RWPE2 (cell line): ENCODE data around the gene DIPK1C.
A peak's percentile ranks its signal among the peaks of the same experiment; 100 is the strongest.

Experiments
- ATAC-seq: fragments of 200-7000 bp; cut with Tn5 transposase; 3 replicates; pipeline ENCODE4 v1.9.1; 2021; ENCODE audit warnings: low read depth
- DNase-seq: peaks from one replicate; pipeline ENCODE4 v3.0.0-alpha.2; 2020; ENCODE audit warnings: low spot score
- H3K27ac ChIP-seq: fragments of 450-650 bp; 2 replicates; pipeline ENCODE4 v1.5.1; 2017; ENCODE audit warnings: mild to moderate bottlenecking; ENCODE audit not compliant: poor library complexity, severe bottlenecking
- H3K27me3 ChIP-seq: fragments of 250-450 bp; sonication (Bioruptor Pico); 2 replicates; pipeline ENCODE4 v1.5.1; 2021; ENCODE audit warnings: mild to moderate bottlenecking, moderate library complexity; ENCODE audit not compliant: insufficient read depth, poor library complexity, severe bottlenecking
- H3K36me3 ChIP-seq: fragments of 250-450 bp; sonication (Bioruptor Pico); 2 replicates; pipeline ENCODE4 v1.5.1; 2020; ENCODE audit warnings: low read depth, mild to moderate bottlenecking, moderate library complexity
- H3K4me1 ChIP-seq: fragments of 250-450 bp; sonication (Bioruptor Pico); 2 replicates; pipeline ENCODE4 v1.5.1; 2021; ENCODE audit warnings: mild to moderate bottlenecking, moderate library complexity; ENCODE audit not compliant: insufficient read depth, poor library complexity, severe bottlenecking
- H3K4me3 ChIP-seq: fragments of 250-450 bp; sonication (Bioruptor Pico); 2 replicates; pipeline ENCODE4 v1.5.1; 2021; ENCODE audit warnings: mild to moderate bottlenecking, moderate library complexity; ENCODE audit not compliant: severe bottlenecking
- H3K9me3 ChIP-seq: fragments of 250-450 bp; sonication (Bioruptor Pico); 2 replicates; pipeline ENCODE4 v1.5.1; 2021; ENCODE audit warnings: mild to moderate bottlenecking, moderate library complexity; ENCODE audit not compliant: severe bottlenecking
- TF ChIP-seq, protein P1 (sequence below): fragments of 450-650 bp; IDR thresholded peaks from one replicate; pipeline ENCODE4 v1.5.1; 2017; ENCODE audit warnings: mild to moderate bottlenecking, moderate library complexity; ENCODE audit not compliant: poor library complexity, severe bottlenecking

The DIPK1C gene

DNA sequence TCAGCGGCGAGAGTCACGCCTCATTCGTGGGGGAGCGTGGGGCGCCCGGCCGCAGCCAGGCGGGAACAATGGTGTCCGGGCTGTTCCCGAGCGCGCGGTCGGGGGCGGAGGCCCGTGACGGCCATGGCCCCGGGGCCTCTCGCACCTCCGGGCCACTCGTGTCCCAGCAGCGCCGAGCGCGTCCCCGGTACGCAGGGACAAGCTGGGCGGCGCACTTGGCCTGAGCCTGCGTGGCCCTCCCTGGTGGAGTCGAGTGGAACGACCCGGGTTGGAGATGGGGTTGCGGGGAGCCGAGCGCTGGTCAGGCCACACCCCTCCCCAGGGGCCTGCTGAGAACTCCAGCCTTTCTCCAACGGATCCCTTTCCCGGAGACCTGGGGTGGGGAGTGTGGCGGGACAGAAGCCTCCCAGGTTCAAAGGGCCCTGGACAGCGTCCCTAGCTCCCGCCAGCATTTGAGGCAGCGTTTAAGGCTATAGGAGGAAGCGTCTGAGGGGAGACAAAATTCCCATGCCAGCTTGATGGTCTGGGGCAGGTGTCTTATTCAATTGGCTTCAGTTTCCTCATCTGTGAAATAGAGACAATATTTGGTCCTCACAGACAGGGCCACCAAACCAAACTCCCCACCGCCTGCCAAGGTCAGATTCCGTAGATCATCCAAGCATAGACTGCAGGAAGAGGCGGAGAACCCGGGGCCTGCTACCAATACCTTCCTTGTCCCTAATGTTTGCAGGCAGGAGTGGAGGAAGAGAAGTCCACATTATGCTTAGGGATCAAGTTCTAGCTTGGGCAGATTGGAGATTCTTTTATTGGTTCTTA lies 39.6 kb upstream of the DIPK1C start:
- H3K27me3 ChIP-seq: no peaks in the 10 kb centered on the region
- peaks cover 8% of the 10 kb centered on the region for H3K4me1 ChIP-seq
- ATAC-seq (peak; percentile 56), DNase-seq (no peak)
- H3K9me3 ChIP-seq: no peaks in the 10 kb centered on the region
- peak overlapping the region; percentile 64 for H3K4me3 ChIP-seq
- TF ChIP-seq, protein P1, sequence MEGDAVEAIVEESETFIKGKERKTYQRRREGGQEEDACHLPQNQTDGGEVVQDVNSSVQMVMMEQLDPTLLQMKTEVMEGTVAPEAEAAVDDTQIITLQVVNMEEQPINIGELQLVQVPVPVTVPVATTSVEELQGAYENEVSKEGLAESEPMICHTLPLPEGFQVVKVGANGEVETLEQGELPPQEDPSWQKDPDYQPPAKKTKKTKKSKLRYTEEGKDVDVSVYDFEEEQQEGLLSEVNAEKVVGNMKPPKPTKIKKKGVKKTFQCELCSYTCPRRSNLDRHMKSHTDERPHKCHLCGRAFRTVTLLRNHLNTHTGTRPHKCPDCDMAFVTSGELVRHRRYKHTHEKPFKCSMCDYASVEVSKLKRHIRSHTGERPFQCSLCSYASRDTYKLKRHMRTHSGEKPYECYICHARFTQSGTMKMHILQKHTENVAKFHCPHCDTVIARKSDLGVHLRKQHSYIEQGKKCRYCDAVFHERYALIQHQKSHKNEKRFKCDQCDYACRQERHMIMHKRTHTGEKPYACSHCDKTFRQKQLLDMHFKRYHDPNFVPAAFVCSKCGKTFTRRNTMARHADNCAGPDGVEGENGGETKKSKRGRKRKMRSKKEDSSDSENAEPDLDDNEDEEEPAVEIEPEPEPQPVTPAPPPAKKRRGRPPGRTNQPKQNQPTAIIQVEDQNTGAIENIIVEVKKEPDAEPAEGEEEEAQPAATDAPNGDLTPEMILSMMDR: no peak
- peaks cover 17% of the 10 kb centered on the region for H3K36me3 ChIP-seq
- peak overlapping the region; percentile 57 for H3K27ac ChIP-seq

GRCh38 chr18:74495581-74496507 lies 38.7 kb upstream of the DIPK1C start, which contains the start of gene CNDP2:
TSS of gene CNDP2 (plus strand) at chr18:74496363. CDS start at chr18:74499974, 3,611 bp downstream.
- Histone ChIP-seq H3K27me3 (no peaks in the 10 kb centered on the region), H3K4me3 (peak within 1 kb of the TSS; percentile 64), H3K4me1 (peaks cover 5% of the 10 kb centered on the region), H3K36me3 (peaks cover 9% of the 10 kb centered on the region), H3K27ac (peak within 1 kb of the TSS; percentile 57), H3K9me3 (no peaks in the 10 kb centered on the region)
- ATAC-seq: peak; percentile 73
- TF ChIP-seq, protein P1: no peak
- DNase-seq: peak; percentile 99

DNA sequence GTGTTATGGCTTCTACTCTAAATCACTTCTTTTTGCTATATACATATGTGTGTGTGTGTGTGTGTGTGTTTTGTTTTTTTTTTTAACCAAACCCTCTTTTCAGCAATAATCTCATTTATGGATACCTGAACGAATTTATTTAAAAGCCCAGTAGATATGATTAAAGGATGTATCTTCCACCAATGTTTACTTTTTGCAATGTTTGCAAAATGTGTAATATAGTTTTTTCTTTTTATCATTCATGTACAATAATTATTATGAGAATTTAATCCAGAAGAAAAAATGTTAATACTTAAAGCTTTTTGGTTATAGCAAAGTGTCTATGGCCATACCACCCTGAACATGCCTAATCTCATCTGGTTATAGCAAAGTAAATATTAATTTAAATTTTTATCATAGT lies 37.4 kb upstream of the DIPK1C start:
- Histone ChIP-seq H3K9me3 (no peaks in the 10 kb centered on the region), H3K4me1 (no peaks in the 10 kb centered on the region), H3K27me3 (no peaks in the 10 kb centered on the region), H3K4me3 (no peak overlapping the region), H3K36me3 (no peaks in the 10 kb centered on the region), H3K27ac (no peak overlapping the region)
- TF ChIP-seq, protein P1: no peak
- ATAC-seq (no peak), DNase-seq (no peak)

DNA sequence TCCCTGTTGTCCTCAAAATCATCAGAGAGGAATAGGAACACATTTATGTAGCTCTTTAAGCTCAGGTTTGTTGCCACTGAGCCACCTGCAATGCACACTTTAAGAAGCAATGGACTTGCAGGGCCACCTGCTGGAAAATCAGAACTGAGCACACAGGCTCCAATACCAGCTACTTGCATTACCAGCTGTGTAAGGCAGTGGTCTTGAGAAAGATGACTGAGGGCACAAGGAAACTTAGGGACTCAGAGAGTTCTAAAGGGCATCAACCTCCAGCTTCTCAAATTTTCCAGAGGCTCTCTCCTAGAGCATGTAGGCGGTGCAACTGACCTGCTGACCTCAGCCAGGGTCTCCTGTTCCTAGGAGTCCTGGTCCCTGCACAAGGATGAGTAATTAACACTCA lies 36.6 kb upstream of the DIPK1C start:
- no peaks in the 10 kb centered on the region for H3K9me3 ChIP-seq
- H3K4me3 ChIP-seq: no peak overlapping the region
- no peaks in the 10 kb centered on the region for H3K27me3 ChIP-seq
- H3K36me3 ChIP-seq: no peaks in the 10 kb centered on the region
- no peak for DNase-seq
- no peak overlapping the region for H3K27ac ChIP-seq
- ATAC-seq: peak; percentile 27; the same call in 1 of the 3 replicates
- no peaks in the 10 kb centered on the region for H3K4me1 ChIP-seq
- TF ChIP-seq, protein P1: peak; percentile 65
